ENCODE data around the gene POU6F1.

DNA sequence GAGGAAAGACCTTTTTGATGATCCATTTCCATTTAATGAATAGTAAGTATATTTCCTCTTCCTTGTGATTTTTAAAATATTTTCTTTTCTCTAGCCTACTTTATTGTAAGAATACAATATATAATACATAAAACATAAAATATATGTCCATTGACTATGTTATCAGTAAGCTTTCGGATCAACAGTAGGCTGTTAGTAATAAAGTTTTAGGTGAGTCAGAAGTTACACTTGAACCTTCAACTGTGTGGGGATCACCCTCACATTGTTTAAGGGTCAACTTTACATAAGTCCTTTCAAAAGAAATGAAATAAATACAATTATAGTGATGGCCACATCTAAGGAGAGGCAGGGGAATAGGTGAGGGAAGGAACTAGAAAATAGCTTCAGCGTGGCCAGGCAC, 40.0 kb downstream of the POU6F1 start:
- TF ChIP-seq, protein P1, sequence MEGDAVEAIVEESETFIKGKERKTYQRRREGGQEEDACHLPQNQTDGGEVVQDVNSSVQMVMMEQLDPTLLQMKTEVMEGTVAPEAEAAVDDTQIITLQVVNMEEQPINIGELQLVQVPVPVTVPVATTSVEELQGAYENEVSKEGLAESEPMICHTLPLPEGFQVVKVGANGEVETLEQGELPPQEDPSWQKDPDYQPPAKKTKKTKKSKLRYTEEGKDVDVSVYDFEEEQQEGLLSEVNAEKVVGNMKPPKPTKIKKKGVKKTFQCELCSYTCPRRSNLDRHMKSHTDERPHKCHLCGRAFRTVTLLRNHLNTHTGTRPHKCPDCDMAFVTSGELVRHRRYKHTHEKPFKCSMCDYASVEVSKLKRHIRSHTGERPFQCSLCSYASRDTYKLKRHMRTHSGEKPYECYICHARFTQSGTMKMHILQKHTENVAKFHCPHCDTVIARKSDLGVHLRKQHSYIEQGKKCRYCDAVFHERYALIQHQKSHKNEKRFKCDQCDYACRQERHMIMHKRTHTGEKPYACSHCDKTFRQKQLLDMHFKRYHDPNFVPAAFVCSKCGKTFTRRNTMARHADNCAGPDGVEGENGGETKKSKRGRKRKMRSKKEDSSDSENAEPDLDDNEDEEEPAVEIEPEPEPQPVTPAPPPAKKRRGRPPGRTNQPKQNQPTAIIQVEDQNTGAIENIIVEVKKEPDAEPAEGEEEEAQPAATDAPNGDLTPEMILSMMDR (IDR thresholded peaks at IDR 0.05) = no peak
- no peak for TF ChIP-seq POLR2A (IDR thresholded peaks at IDR 0.05; ENCODE audit: low read depth)
- TF ChIP-seq EP300 (IDR thresholded peaks at IDR 0.05) = no peak

Data from esophagus muscularis mucosa (tissue), 4 donors.